Retinal pigment epithelial cell (primary cell): ENCODE measurements around the gene BLID.

Experiments used
- DNase-seq: peaks from one replicate; pipeline ENCODE4 v3.0.0-alpha.2; 2010; ENCODE audit warnings: low read depth
- H3K4me3 ChIP-seq: 2 replicates; pipeline ENCODE4 v1.5.1; 2011; ENCODE audit warnings: mild to moderate bottlenecking, low read length, control low read depth, moderate library complexity
- CTCF ChIP-seq: conservative IDR thresholded peaks from 2 replicates; pipeline ENCODE4 v1.5.1; 2011; ENCODE audit warnings: low read depth, low read length, control low read depth, inconsistent platforms

BLID gene

GRCh38 chr11:122105044-122105758 is 10.8 kb downstream of the BLID start:
- DNase-seq: no peak
- TF ChIP-seq CTCF: no peak
- no peak overlapping the region for H3K4me3 ChIP-seq

DNA sequence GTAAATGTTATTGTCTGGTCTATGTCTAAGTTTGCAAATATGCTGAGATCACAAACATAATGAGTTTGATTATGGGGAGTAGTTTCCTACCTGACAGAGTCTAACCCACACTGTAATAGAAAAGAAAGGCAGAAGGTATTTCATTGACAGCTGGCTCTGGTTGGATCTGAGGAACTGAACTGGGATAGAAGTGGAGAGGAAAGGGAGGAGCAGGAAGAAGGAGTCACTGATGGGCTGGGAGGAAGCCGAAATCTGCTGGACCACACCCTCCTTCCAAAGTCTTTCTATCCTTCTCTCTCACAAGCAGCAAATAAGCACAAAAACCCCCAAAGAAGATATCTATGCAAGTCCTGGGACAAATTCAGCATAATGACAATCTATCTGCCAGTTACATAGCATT is 11.7 kb downstream of the BLID start:
- no peak for TF ChIP-seq CTCF
- no peak overlapping the region for H3K4me3 ChIP-seq
- no peak for DNase-seq

DNA sequence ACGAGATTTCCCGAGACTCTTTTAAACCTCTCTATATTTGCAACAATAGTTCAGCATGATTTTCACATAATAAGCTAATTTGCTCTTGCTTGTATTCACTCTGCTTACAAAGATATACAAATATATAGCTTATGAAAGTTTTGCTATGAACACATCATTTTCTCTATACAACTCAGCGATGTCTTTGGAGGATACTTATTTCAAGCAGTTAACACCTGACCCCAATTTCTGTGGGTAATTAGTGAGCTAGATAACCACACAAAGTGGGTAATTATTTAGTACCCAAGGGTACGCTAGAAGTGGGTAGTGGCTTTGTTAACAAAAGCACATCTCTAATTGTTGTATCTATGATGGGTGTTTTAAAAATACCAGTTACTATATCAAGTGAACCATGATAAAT is 12.3 kb downstream of the BLID start:
- H3K4me3 ChIP-seq: no peak overlapping the region
- no peak for TF ChIP-seq CTCF
- no peak for DNase-seq

DNA sequence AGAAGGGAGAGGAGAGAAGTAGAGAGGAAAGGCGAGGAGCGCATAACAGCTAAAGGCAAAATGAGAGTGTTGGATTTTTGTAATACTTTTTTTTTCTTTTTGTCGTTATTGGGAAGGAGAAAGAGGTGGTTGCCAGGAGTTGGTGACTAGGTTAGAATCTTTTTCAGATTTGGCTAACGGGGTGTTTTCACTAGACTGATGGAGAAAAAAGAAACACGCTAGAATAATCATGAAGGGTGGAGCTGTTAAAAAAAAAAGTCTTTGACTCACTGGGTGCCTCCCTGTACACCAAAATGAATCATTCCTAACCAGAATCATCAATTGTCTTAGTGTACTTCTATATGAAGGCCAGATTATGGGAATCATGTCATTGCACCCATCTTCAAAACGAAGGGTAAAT is 12.7 kb downstream of the BLID start:
- H3K4me3 ChIP-seq: no peak overlapping the region
- DNase-seq: no peak
- no peak for TF ChIP-seq CTCF

- no peak for DNase-seq
- TF ChIP-seq CTCF: no peak
- peak overlapping the region; percentile 96 for H3K4me3 ChIP-seq
These were observed 13.6 kb downstream of the BLID start for GRCh38 chr11:122102426-122102825.

DNA sequence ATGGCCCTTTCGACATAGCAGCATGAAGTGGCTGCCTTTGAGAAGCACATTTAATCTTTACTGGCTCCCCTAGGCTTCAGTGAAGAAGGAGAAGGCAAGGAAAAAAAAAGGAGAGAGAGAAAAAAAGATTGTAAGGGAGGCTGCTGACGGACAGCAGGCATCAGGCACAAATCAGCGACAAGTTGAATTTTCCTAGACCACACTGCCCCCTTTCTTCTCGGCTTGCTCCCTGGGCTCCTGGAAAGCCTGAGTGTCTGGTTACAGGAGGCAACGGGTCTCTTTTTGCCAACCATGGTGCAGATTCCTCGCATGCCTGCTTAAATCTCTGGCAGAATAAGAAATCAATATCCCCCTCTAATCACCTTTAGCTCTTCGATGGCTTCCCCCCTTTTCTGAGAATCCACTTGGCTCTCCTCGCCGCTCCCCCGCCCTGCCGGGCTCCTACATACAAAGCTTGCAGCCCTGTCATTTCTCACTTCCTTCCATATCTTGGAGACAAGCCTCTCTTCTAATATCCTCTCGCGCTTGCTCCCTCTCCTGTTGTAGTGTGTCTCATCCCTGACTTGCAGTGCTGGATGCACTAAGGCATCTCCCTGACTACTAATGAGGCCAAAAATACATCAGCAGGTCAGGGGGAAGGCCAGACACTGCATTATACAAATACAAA is 14.3 kb downstream of the BLID start:
- peak; percentile 82 for TF ChIP-seq CTCF
- H3K4me3 ChIP-seq: peak overlapping the region; percentile 96
- peak; percentile 88 for DNase-seq

DNA sequence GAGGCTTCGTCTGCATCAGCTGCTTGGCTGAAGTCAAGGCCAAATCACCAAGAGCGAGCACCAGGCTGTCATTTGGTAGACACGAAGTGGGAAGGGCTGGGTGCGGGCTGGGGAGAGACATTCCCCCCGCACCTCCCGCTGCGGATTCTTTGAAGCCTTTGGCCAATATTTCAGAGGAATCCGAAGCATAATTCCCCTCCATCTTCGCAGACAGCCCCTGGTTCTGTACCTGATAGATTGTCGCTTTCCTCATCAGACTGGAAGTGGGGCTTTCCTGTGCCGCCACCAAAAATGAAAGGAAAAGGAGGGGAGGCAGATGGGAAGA is 15.3 kb downstream of the BLID start:
- no peak for DNase-seq
- TF ChIP-seq CTCF: no peak
- peak overlapping the region; percentile 96 for H3K4me3 ChIP-seq
